ENCODE measurements around the gene FAM234B. TPM values are rescaled to one million over a fixed set of nuclear protein-coding genes. Genes with fewer than 3 reads are reported as not detected.
"Not testable (repeated sequence)": the region's sequence is repeated elsewhere in the genome, so short reads cannot be mapped to it uniquely, and the experiment has no call there.

FAM234B gene
- total RNA-seq, 1 experiment from 2014 or later: 6.8 TPM

GRCh38 chr12:13049816-13050215 is 5.6 kb downstream of the FAM234B start:
- H3K36me3 ChIP-seq: no peaks in the 10 kb centered on the region
- H3K9me3 ChIP-seq (replicated peaks): no peaks in the 10 kb centered on the region
- no peak for DNase-seq (ENCODE audit: low read depth in 1 of 2, low spot score in 2 of 2)
- H3K4me3 ChIP-seq: no peak overlapping the region
- H3K27ac ChIP-seq: no peak overlapping the region
- no peaks in the 10 kb centered on the region for H3K27me3 ChIP-seq (replicated peaks)
- peaks cover 2% of the 10 kb centered on the region; the same call in 1 of the 2 replicates for H3K4me1 ChIP-seq (replicated peaks)

- Histone ChIP-seq H3K4me3 (no peak overlapping the region), H3K9me3 (replicated peaks) (no peaks in the 10 kb centered on the region), H3K27me3 (replicated peaks) (no peaks in the 10 kb centered on the region), H3K36me3 (no peaks in the 10 kb centered on the region), H3K4me1 (replicated peaks) (no peaks in the 10 kb centered on the region), H3K27ac (no peak overlapping the region)
- DNase-seq (ENCODE audit: low read depth in 1 of 2, low spot score in 2 of 2): no peak
Observed at GRCh38 chr12:13052421-13052820, 8.2 kb downstream of the FAM234B start.

GRCh38 chr12:13053617-13054016 is 9.4 kb downstream of the FAM234B start:
- H3K9me3 ChIP-seq (replicated peaks): not testable (repeated sequence)

GRCh38 chr12:13060581-13060980 is 16.4 kb downstream of the FAM234B start:
- Histone ChIP-seq H3K36me3 (no peaks in the 10 kb centered on the region; the same call in 1 of the 2 replicates), H3K9me3 (replicated peaks) (no peaks in the 10 kb centered on the region), H3K4me3 (no peak overlapping the region), H3K4me1 (replicated peaks) (no peaks in the 10 kb centered on the region), H3K27me3 (replicated peaks) (no peaks in the 10 kb centered on the region), H3K27ac (no peak overlapping the region)
- no peak for DNase-seq (ENCODE audit: low read depth in 1 of 2, low spot score in 2 of 2)

More at GRCh38 chr12:13053617-13054016, 9.4 kb downstream of the FAM234B start:
- DNase-seq (ENCODE audit: low read depth in 1 of 2, low spot score in 2 of 2); H3K27me3 ChIP-seq (replicated peaks); H3K36me3 ChIP-seq; H3K27ac ChIP-seq; H3K4me3 ChIP-seq; H3K4me1 ChIP-seq (replicated peaks): not testable (repeated sequence)

- no peaks in the 10 kb centered on the region for H3K9me3 ChIP-seq (replicated peaks)
- H3K27ac ChIP-seq: no peak overlapping the region
- no peaks in the 10 kb centered on the region for H3K4me1 ChIP-seq (replicated peaks)
- H3K36me3 ChIP-seq: no peaks in the 10 kb centered on the region; the same call in 1 of the 2 replicates
- no peaks in the 10 kb centered on the region for H3K27me3 ChIP-seq (replicated peaks)
- DNase-seq (ENCODE audit: low read depth in 1 of 2, low spot score in 2 of 2): no peak
- no peak overlapping the region for H3K4me3 ChIP-seq
Observed at GRCh38 chr12:13061377-13061776, 17.2 kb downstream of the FAM234B start.

GRCh38 chr12:13062669-13063068 is 18.5 kb downstream of the FAM234B start:
- H3K27me3 ChIP-seq (replicated peaks): no peaks in the 10 kb centered on the region
- no peaks in the 10 kb centered on the region for H3K9me3 ChIP-seq (replicated peaks)
- H3K4me1 ChIP-seq (replicated peaks): no peaks in the 10 kb centered on the region
- H3K27ac ChIP-seq: no peak overlapping the region
- no peak for DNase-seq (ENCODE audit: low read depth in 1 of 2, low spot score in 2 of 2)
- H3K36me3 ChIP-seq: no peaks in the 10 kb centered on the region; the same call in 1 of the 2 replicates
- H3K4me3 ChIP-seq: no peak overlapping the region

- no peaks in the 10 kb centered on the region for H3K9me3 ChIP-seq (replicated peaks)
- H3K27ac ChIP-seq: no peak overlapping the region
- no peak for DNase-seq (ENCODE audit: low read depth in 1 of 2, low spot score in 2 of 2)
- H3K4me1 ChIP-seq (replicated peaks): no peaks in the 10 kb centered on the region
- no peaks in the 10 kb centered on the region for H3K27me3 ChIP-seq (replicated peaks)
- 0 out of 2 replicates have a peak, but pooled peaks cover 3% of the 10 kb centered on the region for H3K36me3 ChIP-seq
- H3K4me3 ChIP-seq: no peak overlapping the region
Observed at GRCh38 chr12:13066014-13066413, 21.8 kb downstream of the FAM234B start.

GRCh38 chr12:13066459-13066858 is 22.3 kb downstream of the FAM234B start:
- Histone ChIP-seq H3K27me3 (replicated peaks) (no peaks in the 10 kb centered on the region), H3K36me3 (0 out of 2 replicates have a peak, but pooled peaks cover 3% of the 10 kb centered on the region), H3K9me3 (replicated peaks) (no peaks in the 10 kb centered on the region), H3K4me3 (no peak overlapping the region), H3K4me1 (replicated peaks) (no peaks in the 10 kb centered on the region), H3K27ac (no peak overlapping the region)
- no peak for DNase-seq (ENCODE audit: low read depth in 1 of 2, low spot score in 2 of 2)

GRCh38 chr12:13067322-13067721 is 23.1 kb downstream of the FAM234B start:
- Histone ChIP-seq H3K36me3 (0 out of 2 replicates have a peak, but pooled peaks cover 3% of the 10 kb centered on the region), H3K4me3 (no peak overlapping the region), H3K4me1 (replicated peaks) (no peaks in the 10 kb centered on the region), H3K27me3 (replicated peaks) (no peaks in the 10 kb centered on the region), H3K27ac (no peak overlapping the region), H3K9me3 (replicated peaks) (no peaks in the 10 kb centered on the region)
- no peak for DNase-seq (ENCODE audit: low read depth in 1 of 2, low spot score in 2 of 2)

GRCh38 chr12:13069380-13069779 is 25.2 kb downstream of the FAM234B start:
- Histone ChIP-seq H3K27ac (no peak overlapping the region), H3K4me1 (replicated peaks) (no peaks in the 10 kb centered on the region), H3K9me3 (replicated peaks) (no peaks in the 10 kb centered on the region), H3K36me3 (0 out of 2 replicates have a peak, but pooled peaks cover 3% of the 10 kb centered on the region), H3K4me3 (no peak overlapping the region), H3K27me3 (replicated peaks) (no peaks in the 10 kb centered on the region)
- no peak for DNase-seq (ENCODE audit: low read depth in 1 of 2, low spot score in 2 of 2)

- no peak overlapping the region for H3K4me3 ChIP-seq
- no peak overlapping the region for H3K27ac ChIP-seq
- no peak for DNase-seq (ENCODE audit: low read depth in 1 of 2, low spot score in 2 of 2)
- no peaks in the 10 kb centered on the region for H3K4me1 ChIP-seq (replicated peaks)
- H3K9me3 ChIP-seq (replicated peaks): no peaks in the 10 kb centered on the region
- no peaks in the 10 kb centered on the region for H3K27me3 ChIP-seq (replicated peaks)
- H3K36me3 ChIP-seq: 0 out of 2 replicates have a peak, but pooled peaks cover 3% of the 10 kb centered on the region
Observed at GRCh38 chr12:13071305-13072280, 27.4 kb downstream of the FAM234B start.

GRCh38 chr12:13073173-13073572 is 29.0 kb downstream of the FAM234B start:
- Histone ChIP-seq H3K4me1 (replicated peaks) (no peaks in the 10 kb centered on the region), H3K27ac (no peak overlapping the region), H3K9me3 (replicated peaks) (no peaks in the 10 kb centered on the region), H3K36me3 (0 out of 2 replicates have a peak, but pooled peaks cover 3% of the 10 kb centered on the region), H3K4me3 (no peak overlapping the region), H3K27me3 (replicated peaks) (no peaks in the 10 kb centered on the region)
- no peak for DNase-seq (ENCODE audit: low read depth in 1 of 2, low spot score in 2 of 2)

GRCh38 chr12:13074396-13075117 is 30.4 kb downstream of the FAM234B start:
- H3K4me1 ChIP-seq (replicated peaks): no peaks in the 10 kb centered on the region
- no peak for DNase-seq (ENCODE audit: low read depth in 1 of 2, low spot score in 2 of 2)
- H3K9me3 ChIP-seq (replicated peaks): no peaks in the 10 kb centered on the region
- H3K36me3 ChIP-seq: no peaks in the 10 kb centered on the region
- H3K27ac ChIP-seq: no peak overlapping the region
- H3K27me3 ChIP-seq (replicated peaks): no peaks in the 10 kb centered on the region
- no peak overlapping the region for H3K4me3 ChIP-seq

- Histone ChIP-seq H3K4me1 (replicated peaks) (no peaks in the 10 kb centered on the region), H3K9me3 (replicated peaks) (no peaks in the 10 kb centered on the region), H3K27ac (no peak overlapping the region), H3K4me3 (no peak overlapping the region), H3K27me3 (replicated peaks) (no peaks in the 10 kb centered on the region), H3K36me3 (no peaks in the 10 kb centered on the region)
- no peak for DNase-seq (ENCODE audit: low read depth in 1 of 2, low spot score in 2 of 2)
Observed at GRCh38 chr12:13075118-13075480, 30.9 kb downstream of the FAM234B start.

All from SJSA1 (cell line).